Renal pelvis (tissue), 4 donors: Measurements from ENCODE around the gene RUNX1. TPM values are rescaled to one million over a fixed set of nuclear protein-coding genes. Genes with fewer than 3 reads are reported as not detected.

ENCODE experiments used
- DNase-seq: peaks from one replicate; pipeline ENCODE4 v3.0.0-alpha.2; 2013
- polyA plus RNA-seq, 3 donors: library from polyadenylated mRNA; unstranded; fragments of 120-200 nt; gene quantifications; one replicate each; pipeline ENCODE4 v1.2.1, GENCODE V29; 2013; ENCODE audit not compliant: insufficient read length in 3 of 3

RUNX1 gene
- polyA plus RNA-seq, 3 donors: 2.2 to 3.1 (median 2.6) TPM

- DNase-seq: no peak
Measured at GRCh38 chr21:34925597-34925996, 123.5 kb downstream of the RUNX1 start.

- no peak for DNase-seq
Measured at GRCh38 chr21:34924771-34925419, 124.2 kb downstream of the RUNX1 start.

- no peak for DNase-seq
Measured at GRCh38 chr21:34924194-34924593, 124.9 kb downstream of the RUNX1 start.

GRCh38 chr21:34923626-34924025 lies 125.5 kb downstream of the RUNX1 start:
- DNase-seq: no peak

GRCh38 chr21:34923202-34923601 lies 125.9 kb downstream of the RUNX1 start:
- no peak for DNase-seq

- no peak for DNase-seq
Measured at GRCh38 chr21:34922479-34922878, 126.6 kb downstream of the RUNX1 start.

- no peak for DNase-seq
Measured at GRCh38 chr21:34921151-34921550, 128.0 kb downstream of the RUNX1 start.

- DNase-seq: no peak
Measured at GRCh38 chr21:34919406-34919805, 129.7 kb downstream of the RUNX1 start.

GRCh38 chr21:34916446-34916845 lies 132.7 kb downstream of the RUNX1 start:
- no peak for DNase-seq

GRCh38 chr21:34915364-34915841 lies 133.7 kb downstream of the RUNX1 start:
- no peak for DNase-seq

GRCh38 chr21:34914239-34914638 lies 134.9 kb downstream of the RUNX1 start:
- DNase-seq: no peak

GRCh38 chr21:34913811-34914210 lies 135.3 kb downstream of the RUNX1 start:
- DNase-seq: no peak

- no peak for DNase-seq
Measured at GRCh38 chr21:34912022-34912945, 136.8 kb downstream of the RUNX1 start.

GRCh38 chr21:34911360-34911759 lies 137.7 kb downstream of the RUNX1 start:
- DNase-seq: no peak

- no peak for DNase-seq
Measured at GRCh38 chr21:34910396-34910795, 138.7 kb downstream of the RUNX1 start.

- no peak for DNase-seq
Measured at GRCh38 chr21:34909492-34910292, 139.4 kb downstream of the RUNX1 start.

GRCh38 chr21:34908419-34909055 lies 140.6 kb downstream of the RUNX1 start:
- no peak for DNase-seq

- DNase-seq: no peak
Measured at GRCh38 chr21:34907461-34908418, 141.4 kb downstream of the RUNX1 start.

- DNase-seq: no peak
Measured at GRCh38 chr21:34906401-34906800, 142.7 kb downstream of the RUNX1 start.

GRCh38 chr21:34905218-34905537 lies 143.9 kb downstream of the RUNX1 start:
- no peak for DNase-seq
